ENCODE results near the gene ANO4.

ANO4 gene

GRCh38 chr12:100896192-100896591 lies 101.6 kb downstream of the ANO4 start:
- DNase-seq (ENCODE audit: low read depth) = no peak
- H3K4me3 ChIP-seq (ENCODE audit: low read length) = no peak overlapping the region
- TF ChIP-seq CTCF (conservative IDR thresholded peaks at IDR 0.05; ENCODE audit: low read length) = no peak

GRCh38 chr12:100897240-100897639 lies 102.7 kb downstream of the ANO4 start:
- H3K4me3 ChIP-seq (ENCODE audit: low read length) = no peak overlapping the region
- DNase-seq (ENCODE audit: low read depth) = no peak
- TF ChIP-seq CTCF (conservative IDR thresholded peaks at IDR 0.05; ENCODE audit: low read length) = no peak

- H3K4me3 ChIP-seq (ENCODE audit: low read length) = no peak overlapping the region
- DNase-seq (ENCODE audit: low read depth) = no peak
- TF ChIP-seq CTCF (conservative IDR thresholded peaks at IDR 0.05; ENCODE audit: low read length) = no peak
These were observed 104.7 kb downstream of the ANO4 start for GRCh38 chr12:100899301-100899700.

GRCh38 chr12:100900808-100901207 lies 106.2 kb downstream of the ANO4 start:
- no peak for TF ChIP-seq CTCF (conservative IDR thresholded peaks at IDR 0.05; ENCODE audit: low read length)
- no peak for DNase-seq (ENCODE audit: low read depth)
- H3K4me3 ChIP-seq (ENCODE audit: low read length) = no peak overlapping the region

- TF ChIP-seq CTCF (conservative IDR thresholded peaks at IDR 0.05; ENCODE audit: low read length) = no peak
- H3K4me3 ChIP-seq (ENCODE audit: low read length) = no peak overlapping the region
- DNase-seq (ENCODE audit: low read depth) = peak; percentile 25
These were observed 106.7 kb downstream of the ANO4 start for GRCh38 chr12:100901266-100901665.

- DNase-seq (ENCODE audit: low read depth) = peak; percentile 6
- no peak for TF ChIP-seq CTCF (conservative IDR thresholded peaks at IDR 0.05; ENCODE audit: low read length)
- H3K4me3 ChIP-seq (ENCODE audit: low read length) = no peak overlapping the region
These were observed 109.7 kb downstream of the ANO4 start for GRCh38 chr12:100904270-100904669.

- peak; percentile 82 for DNase-seq (ENCODE audit: low read depth)
- no peak for TF ChIP-seq CTCF (conservative IDR thresholded peaks at IDR 0.05; ENCODE audit: low read length)
- no peak overlapping the region for H3K4me3 ChIP-seq (ENCODE audit: low read length)
These were observed 113.9 kb downstream of the ANO4 start for GRCh38 chr12:100908501-100908900.

Measured in AG10803 (cell line).